Smooth muscle cell (in vitro differentiated cells): ENCODE measurements around the gene FRMD4B. TPM values are rescaled to one million over a fixed set of nuclear protein-coding genes. Genes with fewer than 3 reads are reported as not detected.

Source experiments
- DNase-seq: peaks from one replicate; lab custom pipeline; 2025; ENCODE audit not compliant: unreplicated experiment; lab: John Stamatoyannopoulos, UW
- H2AFZ ChIP-seq: fragments of 200-600 bp; sonication (generic); 2 replicates; pipeline ENCODE4 v1.6.0; 2016; ENCODE audit warnings: antibody characterized with exemption, low read depth, mild to moderate bottlenecking
- H3F3A ChIP-seq: fragments of 200-600 bp; sonication (generic); 2 replicates; pipeline ENCODE4 v1.6.0; 2017; ENCODE audit warnings: antibody characterized with exemption, low read depth
- H3K27ac ChIP-seq: fragments of 200-600 bp; sonication (generic); 2 replicates; pipeline ENCODE4 v1.5.1; 2016; ENCODE audit warnings: low read depth, mild to moderate bottlenecking
- H3K27me3 ChIP-seq: fragments of 200-600 bp; sonication (generic); 2 replicates; pipeline ENCODE4 v1.6.1; 2016; ENCODE audit warnings: low read depth, mild to moderate bottlenecking
- H3K36me3 ChIP-seq: fragments of 200-600 bp; sonication (generic); 2 replicates; pipeline ENCODE4 v1.5.1; 2016; ENCODE audit warnings: low read depth
- H3K4me1 ChIP-seq: fragments of 200-600 bp; sonication (generic); 2 replicates; pipeline ENCODE4 v1.5.1; 2016; ENCODE audit warnings: low read depth
- H3K4me2 ChIP-seq: fragments of 200-600 bp; sonication (generic); 2 replicates; pipeline ENCODE4 v1.6.0; 2016; ENCODE audit warnings: mild to moderate bottlenecking
- H3K4me3 ChIP-seq: fragments of 200-600 bp; sonication (generic); 2 replicates; pipeline ENCODE4 v1.5.1; 2016; ENCODE audit warnings: mild to moderate bottlenecking
- H3K79me2 ChIP-seq: fragments of 200-600 bp; sonication (generic); 2 replicates; pipeline ENCODE4 v1.6.0; 2016; ENCODE audit warnings: low read depth, mild to moderate bottlenecking
- H3K9ac ChIP-seq: fragments of 200-600 bp; sonication (generic); 2 replicates; pipeline ENCODE4 v1.6.0; 2016; ENCODE audit warnings: low read depth
- H3K9me3 ChIP-seq: fragments of 200-600 bp; sonication (generic); replicated peaks from 2 replicates; pipeline ENCODE4 v1.5.1; 2016; ENCODE audit warnings: low read depth
- H4K20me1 ChIP-seq: fragments of 200-600 bp; sonication (generic); 2 replicates; pipeline ENCODE4 v1.6.0; 2016; ENCODE audit warnings: low read depth
- CTCF ChIP-seq: fragments of 200-600 bp; sonication (generic); IDR thresholded peaks from 2 replicates; pipeline ENCODE4 v1.5.1; 2017; ENCODE audit warnings: borderline replicate concordance, mild to moderate bottlenecking, antibody characterized with exemption; ENCODE audit not compliant: insufficient read depth, poor library complexity, severe bottlenecking
- WGBS: methylation state at CpG from one replicate; pipeline ENCODE4 v1.1.7; 2016; ENCODE audit warnings: low lambda C conversion rate; 5-methylcytosine and 5-hydroxymethylcytosine counted together
- polyA plus RNA-seq: library from polyadenylated mRNA; unstranded; fragments of >200 nt; fragmentation: Nextera tagmentation; extraction: Ambion mirVana; gene quantifications from 2 replicates; pipeline ENCODE4 v1.2.1, GENCODE V29; 2016
- total RNA-seq: library from RNA; depleted of rRNA; stranded (reverse); fragments of >200 nt; gene quantifications from 2 replicates; pipeline ENCODE4 v1.2.3, GENCODE V29; 2014

The FRMD4B gene
- total and polyA plus RNA-seq, 2 experiments from 2014 or later: 3.7 to 24.3 TPM

GRCh38 chr3:69197922-69198530 lies 187.9 kb downstream of the FRMD4B start:
- Histone ChIP-seq H3K27me3 (no peaks in the 10 kb centered on the region), H3K9me3 (no peaks in the 10 kb centered on the region), H4K20me1 (no peaks in the 10 kb centered on the region), H3K27ac (no peak overlapping the region), H3K36me3 (no peaks in the 10 kb centered on the region), H2AFZ (no peak overlapping the region), H3K4me3 (no peak overlapping the region), H3K79me2 (no peaks in the 10 kb centered on the region), H3K4me1 (peaks cover 5% of the 10 kb centered on the region), H3K4me2 (no peak overlapping the region), H3F3A (no peaks in the 10 kb centered on the region), H3K9ac (no peak overlapping the region)
- TF ChIP-seq CTCF: no peak
- WGBS: 94% methylated on average over 8 of the region's 8 CpGs
- DNase-seq: no peak

GRCh38 chr3:69197455-69197854 lies 188.4 kb downstream of the FRMD4B start:
- 57% methylated on average over 4 of the region's 6 CpGs for WGBS
- H4K20me1 ChIP-seq: no peaks in the 10 kb centered on the region
- H3K9ac ChIP-seq: no peak overlapping the region
- DNase-seq: no peak
- H2AFZ ChIP-seq: no peak overlapping the region
- no peak overlapping the region for H3K4me3 ChIP-seq
- H3K4me2 ChIP-seq: no peak overlapping the region
- no peaks in the 10 kb centered on the region for H3F3A ChIP-seq
- TF ChIP-seq CTCF: no peak
- H3K36me3 ChIP-seq: no peaks in the 10 kb centered on the region
- H3K27ac ChIP-seq: no peak overlapping the region
- no peaks in the 10 kb centered on the region for H3K27me3 ChIP-seq
- H3K79me2 ChIP-seq: no peaks in the 10 kb centered on the region
- peaks cover 5% of the 10 kb centered on the region for H3K4me1 ChIP-seq
- H3K9me3 ChIP-seq: no peaks in the 10 kb centered on the region

- Histone ChIP-seq H3K27me3 (no peaks in the 10 kb centered on the region), H3K4me3 (no peak overlapping the region), H3K27ac (no peak overlapping the region), H4K20me1 (no peaks in the 10 kb centered on the region), H3K36me3 (no peaks in the 10 kb centered on the region), H3K9me3 (no peaks in the 10 kb centered on the region), H3K79me2 (no peaks in the 10 kb centered on the region), H3F3A (no peaks in the 10 kb centered on the region), H2AFZ (no peak overlapping the region), H3K9ac (no peak overlapping the region), H3K4me2 (no peak overlapping the region), H3K4me1 (peaks cover 5% of the 10 kb centered on the region)
- 96% methylated on average over 3 of the region's 3 CpGs for WGBS
- no peak for TF ChIP-seq CTCF
- no peak for DNase-seq
Observed at GRCh38 chr3:69196876-69197275, 189.0 kb downstream of the FRMD4B start.

GRCh38 chr3:69194431-69195165 lies 191.3 kb downstream of the FRMD4B start:
- H3F3A ChIP-seq: no peaks in the 10 kb centered on the region
- DNase-seq: no peak
- no peaks in the 10 kb centered on the region for H3K27me3 ChIP-seq
- H3K9me3 ChIP-seq: no peaks in the 10 kb centered on the region
- 78% methylated on average over 7 of the region's 7 CpGs for WGBS
- no peak overlapping the region for H3K9ac ChIP-seq
- H3K36me3 ChIP-seq: no peaks in the 10 kb centered on the region
- no peak overlapping the region for H3K4me3 ChIP-seq
- H3K79me2 ChIP-seq: no peaks in the 10 kb centered on the region
- no peaks in the 10 kb centered on the region for H4K20me1 ChIP-seq
- no peak overlapping the region for H3K4me2 ChIP-seq
- H3K4me1 ChIP-seq: no peaks in the 10 kb centered on the region
- no peak for TF ChIP-seq CTCF
- H3K27ac ChIP-seq: no peak overlapping the region
- H2AFZ ChIP-seq: no peak overlapping the region
